GM19395 (cell line): ENCODE results near the gene FDXR.

Source experiments
- ATAC-seq: cut with Tn5 transposase; IDR thresholded peaks from one replicate; pipeline ENCODE4 v1.9.1; 2021; ENCODE audit warnings: mild to moderate bottlenecking, moderate library complexity; ENCODE audit not compliant: unreplicated experiment

The FDXR gene

GRCh38 chr17:74900208-74900607, 27.4 kb upstream of the FDXR start:
- no peak for ATAC-seq

GRCh38 chr17:74898376-74898946, 25.7 kb upstream of the FDXR start:
- no peak for ATAC-seq

DNA sequence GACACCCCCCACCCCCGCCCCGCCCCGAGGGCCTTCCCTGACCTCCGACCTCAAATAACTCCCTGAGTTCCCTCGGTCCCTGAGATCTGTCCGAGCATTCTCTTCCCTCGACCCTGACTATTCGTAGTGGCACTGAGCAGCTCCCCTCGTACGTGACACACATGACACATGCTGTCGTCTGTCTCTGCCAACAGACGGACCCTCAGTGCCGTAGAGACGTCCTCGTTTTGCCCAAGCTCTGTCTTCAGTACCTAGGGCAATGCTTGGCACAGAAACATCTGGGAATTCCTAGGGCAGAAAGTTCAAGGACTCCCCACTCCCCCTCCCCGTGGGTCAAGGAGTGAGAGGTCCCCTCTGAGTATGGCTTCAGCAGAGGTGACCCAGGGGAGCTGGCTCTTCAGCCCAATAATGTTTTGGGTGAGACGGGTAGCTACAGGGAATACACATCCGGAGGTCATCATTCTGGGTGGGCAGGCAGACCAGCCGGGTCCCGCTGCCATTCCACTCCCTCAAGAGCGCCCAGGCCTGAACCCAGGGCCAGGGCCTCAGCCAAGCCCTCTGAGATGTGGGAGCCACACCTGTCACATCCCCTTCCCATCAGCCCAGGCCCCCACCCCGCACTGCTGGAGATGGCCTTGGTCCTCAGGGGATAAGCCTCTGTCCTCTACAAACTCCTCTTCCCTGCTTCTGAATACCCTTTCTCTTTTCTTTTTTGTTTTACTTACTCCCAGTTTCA, 21.3 kb upstream of the FDXR start:
- no peak for ATAC-seq

GRCh38 chr17:74892974-74893911, 20.4 kb upstream of the FDXR start, which contains the start of gene FADS6:
Gene FADS6 (minus strand): TSS chr17:74893633. CDS start chr17:74893595, 38 bp downstream.
- no peak for ATAC-seq

DNA sequence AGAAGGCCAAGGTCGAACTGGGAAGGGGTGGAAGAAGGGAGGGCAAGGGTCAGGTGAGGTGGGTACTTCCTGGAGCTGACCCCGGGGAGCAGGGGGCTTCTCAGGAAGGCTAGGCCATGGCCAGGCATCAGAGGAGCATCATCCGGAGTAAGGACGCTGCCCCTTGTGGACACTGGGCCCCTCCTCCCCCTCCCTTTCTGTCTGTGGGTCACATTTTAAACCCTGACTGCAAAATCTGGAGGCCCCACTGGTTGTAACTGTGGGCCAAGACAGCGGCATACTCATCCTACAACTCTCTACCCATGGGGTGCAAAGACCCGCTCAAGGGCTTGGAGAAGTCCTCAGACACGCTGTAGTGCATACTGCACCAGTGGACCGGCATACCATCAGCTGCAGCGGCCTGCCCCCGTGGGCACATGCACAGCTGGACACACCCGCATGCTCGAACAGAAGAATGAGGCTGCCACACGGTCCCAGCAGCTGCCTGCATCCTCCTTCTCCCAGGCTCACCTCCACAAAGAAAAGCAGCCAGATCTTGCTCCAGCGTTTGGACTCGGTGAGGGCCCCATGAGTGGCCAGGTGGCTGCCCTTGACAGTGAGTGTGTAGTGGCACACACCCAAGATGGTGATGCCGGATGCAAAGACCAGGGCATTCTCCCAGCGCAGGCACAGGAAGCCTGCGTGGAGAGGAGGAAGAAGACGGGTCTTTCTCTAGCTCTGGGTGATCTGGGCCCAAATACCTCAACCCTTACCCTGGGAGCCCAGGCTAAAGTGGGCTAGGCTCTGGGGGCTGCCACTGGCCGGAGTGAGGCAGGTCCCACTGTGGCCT, 19.4 kb upstream of the FDXR start:
- ATAC-seq, result no peak

DNA sequence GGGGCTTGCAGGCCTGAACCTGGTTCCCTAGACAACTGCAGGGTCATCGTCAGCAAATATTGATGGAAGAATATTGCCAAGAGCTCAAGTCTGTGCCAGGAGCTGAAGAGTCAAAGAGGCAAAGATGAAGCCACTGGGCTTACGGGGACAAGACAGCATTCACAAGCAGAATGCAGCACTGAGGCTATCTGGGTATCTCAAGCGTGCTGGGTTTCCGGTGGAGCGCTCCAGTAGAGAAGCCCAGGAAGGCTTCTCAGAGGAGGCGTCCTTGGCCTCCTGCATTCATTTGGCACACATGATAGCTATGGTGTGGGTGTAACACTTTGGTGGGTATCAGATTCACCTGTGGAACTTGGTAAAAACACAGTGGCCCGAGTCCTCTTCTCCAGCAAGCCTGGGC, 17.8 kb upstream of the FDXR start:
- no peak for ATAC-seq

GRCh38 chr17:74888469-74888868, 15.7 kb upstream of the FDXR start:
- no peak for ATAC-seq

GRCh38 chr17:74883241-74883745, 10.5 kb upstream of the FDXR start:
- ATAC-seq, result no peak

DNA sequence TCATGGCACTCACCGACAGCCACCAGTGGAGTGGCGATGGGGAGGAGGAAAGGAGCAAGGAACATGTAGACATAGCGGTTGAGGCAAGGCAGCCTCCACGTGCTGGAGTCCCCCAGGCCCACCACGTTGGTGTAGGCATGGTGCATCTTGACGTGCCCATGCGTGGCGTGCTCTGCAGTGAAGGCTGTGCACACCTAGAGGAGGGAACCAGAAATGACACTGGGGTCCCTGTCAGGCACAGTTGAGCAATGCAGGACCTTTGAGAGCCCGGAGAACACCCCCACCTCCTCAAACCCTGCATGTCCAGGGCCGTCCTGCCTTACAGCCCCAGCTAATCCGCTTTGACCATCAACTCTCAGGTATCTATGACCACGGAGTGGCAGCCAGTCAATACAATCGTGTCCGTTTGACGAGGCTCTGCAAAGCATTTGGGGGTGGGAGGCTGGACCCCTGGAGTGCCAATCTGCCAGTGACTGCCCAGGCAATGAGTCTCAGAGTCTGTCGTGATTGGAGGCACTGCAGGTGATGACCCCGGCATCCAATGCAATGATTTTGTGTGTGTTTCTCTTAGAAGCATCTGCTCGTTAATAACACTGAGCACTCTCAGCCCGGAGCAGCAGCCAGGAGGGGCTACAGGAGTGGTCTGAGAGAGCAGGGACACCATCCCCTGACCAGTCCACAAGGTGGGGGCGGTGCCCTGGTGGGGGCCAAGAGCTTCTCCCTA, 9.9 kb upstream of the FDXR start:
- no peak for ATAC-seq

DNA sequence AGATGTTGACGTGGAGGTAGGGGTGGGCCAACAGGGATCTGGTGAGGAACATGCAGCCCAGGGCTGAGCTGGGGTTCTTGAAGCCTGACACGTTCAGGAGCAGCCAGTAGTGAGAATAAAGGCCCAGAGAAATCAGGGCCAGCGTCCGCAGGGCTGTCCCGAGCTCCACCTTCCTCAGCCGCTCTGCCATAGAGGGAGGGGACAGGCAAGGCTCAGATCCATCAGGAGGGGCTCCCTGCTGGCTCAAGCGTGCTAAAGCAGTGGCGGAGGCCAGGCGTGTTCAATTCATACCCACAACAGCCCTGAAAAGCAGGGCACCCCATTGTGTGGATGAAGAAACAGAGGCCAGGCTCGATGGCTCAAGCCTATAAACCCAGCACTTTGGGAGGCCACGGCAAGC, 8.3 kb upstream of the FDXR start:
- no peak for ATAC-seq

DNA sequence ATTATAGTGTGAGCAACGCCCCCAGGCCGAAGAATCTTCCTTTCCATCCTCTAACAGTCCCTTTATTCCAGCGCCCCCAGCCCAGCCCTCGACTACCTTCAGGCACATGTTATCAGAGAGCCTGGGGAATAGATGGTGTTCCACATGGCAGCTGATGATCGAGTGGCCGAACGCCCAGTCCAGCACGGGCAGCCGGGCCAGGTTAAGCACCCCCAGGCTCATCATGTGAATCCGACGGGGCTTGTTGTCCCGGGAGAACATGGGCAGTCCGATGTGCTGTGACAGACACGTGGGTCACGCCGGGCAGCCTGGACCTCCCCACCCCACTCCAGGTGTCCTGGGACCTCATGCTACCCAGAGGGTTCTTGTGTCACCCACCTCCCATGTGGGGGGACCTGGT, 6.5 kb upstream of the FDXR start:
- no peak for ATAC-seq

GRCh38 chr17:74878658-74879057, 5.9 kb upstream of the FDXR start:
- no peak for ATAC-seq

DNA sequence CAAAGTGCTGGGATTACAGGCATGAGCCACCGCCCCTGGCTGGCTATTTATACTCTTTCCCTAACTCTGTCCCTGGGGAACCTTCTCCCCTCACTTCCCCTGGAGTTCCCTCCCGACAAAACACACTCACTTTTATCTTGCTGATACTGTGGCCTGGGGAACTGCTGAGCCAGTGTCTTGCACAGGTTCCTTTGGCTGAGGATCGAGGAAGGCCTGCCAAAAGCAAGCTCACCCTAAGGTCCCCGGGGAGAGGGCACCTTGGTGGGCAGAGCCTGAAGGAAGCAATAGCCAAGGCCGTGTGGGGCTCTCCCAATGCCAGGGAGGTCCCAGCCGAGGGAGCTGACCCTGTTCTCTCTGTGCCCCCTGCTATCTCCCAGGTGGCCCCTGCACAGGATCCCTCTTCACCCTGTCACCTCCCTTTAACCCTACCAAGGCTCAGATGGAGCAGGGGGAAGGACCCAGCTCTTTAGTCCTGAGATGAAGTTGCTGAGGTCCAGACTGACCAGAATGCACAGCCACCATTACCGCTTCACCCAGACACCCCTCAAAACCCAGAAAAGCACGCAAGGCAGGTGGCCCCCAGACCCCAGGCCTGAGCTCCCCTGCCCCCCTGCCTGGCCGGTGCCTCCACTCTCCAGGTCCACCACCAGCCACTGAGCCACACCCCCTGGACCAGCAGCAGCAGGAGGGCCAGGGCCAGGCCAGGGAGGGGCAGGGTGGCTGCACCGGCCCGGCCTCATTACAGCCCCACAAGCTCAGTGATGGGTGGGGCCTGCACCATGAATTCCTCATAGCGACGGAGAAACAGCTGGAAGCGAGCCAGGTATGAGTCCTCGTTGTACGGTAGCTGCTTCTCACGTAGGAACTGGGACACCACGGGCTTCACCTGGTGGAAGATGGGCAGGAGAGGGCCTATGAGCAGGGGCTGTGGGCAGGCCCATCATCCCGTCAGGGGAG, 5.1 kb upstream of the FDXR start:
- ATAC-seq, result no peak

DNA sequence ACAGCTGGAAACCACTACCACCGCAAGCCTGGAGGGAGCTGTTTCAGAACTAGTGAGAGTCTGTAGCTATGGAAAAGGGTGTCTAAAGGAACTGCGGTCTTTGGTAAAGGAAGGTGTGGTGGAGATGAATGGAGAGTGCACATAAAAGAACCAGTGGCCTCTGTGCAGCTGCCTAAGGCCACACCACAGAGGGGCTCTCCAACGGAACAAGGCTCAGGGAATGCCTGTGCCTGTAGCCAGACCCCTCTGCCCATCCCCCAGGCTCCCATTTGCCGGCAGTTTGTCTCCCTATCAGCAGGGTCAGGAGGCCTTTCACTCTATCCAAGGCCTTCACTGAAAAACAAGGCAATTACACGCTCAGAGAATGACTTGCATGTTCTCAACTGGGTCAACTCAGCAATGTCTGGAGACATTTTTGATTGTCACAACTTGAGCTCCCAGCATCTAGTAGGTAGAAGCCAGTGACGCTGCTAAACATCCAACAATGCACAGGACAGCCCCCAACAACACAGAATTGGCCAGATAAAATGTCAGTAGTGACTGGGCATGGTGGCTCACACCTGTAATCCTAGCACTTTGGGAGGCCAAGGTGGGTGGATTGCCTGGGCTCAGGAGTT, 3.3 kb upstream of the FDXR start:
- ATAC-seq, result no peak

DNA sequence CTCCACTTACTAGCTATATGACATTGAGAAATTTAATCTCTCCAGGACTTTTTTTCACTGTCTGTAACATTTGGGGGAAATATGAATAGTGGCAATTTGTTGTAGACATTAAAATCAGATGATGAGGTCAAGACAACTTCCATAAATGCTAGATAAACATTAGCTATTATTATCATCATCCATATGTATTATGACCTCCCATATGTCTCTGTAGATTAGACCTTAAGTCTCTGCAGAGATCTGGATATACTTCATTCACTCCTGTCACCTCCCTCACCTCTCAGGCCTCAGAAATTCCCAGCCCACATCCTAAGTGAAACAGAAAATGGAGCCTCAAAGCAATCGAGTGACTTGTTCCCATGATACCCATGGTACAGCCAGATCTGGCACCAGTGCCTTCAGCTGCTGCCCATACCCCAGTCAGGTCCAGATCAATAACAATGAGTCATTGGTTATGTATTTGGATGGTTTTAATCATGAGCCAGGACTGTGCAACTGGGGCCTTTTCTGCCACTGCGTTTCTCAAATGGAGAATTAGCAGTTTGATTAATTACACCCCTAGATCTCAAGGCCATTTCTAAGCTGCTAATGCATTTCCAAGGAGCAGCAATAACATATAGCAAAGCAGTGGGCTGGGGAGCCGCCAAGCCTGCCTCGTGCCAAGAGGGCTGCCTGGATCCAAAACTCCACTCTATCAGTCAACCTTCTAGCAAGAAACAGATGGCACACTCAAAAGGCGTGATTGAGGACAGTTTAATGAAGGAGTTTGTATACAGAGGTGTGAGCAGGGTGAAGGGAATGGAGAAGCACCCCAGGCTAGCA, 2.6 kb upstream of the FDXR start:
- ATAC-seq, result no peak

GRCh38 chr17:74874615-74875037, 1.8 kb upstream of the FDXR start:
- ATAC-seq, result no peak

GRCh38 chr17:74873874-74874614, 1.2 kb upstream of the FDXR start:
- no peak for ATAC-seq
